ENCODE data around the gene YDJC. TPM values are rescaled to one million over a fixed set of nuclear protein-coding genes. Genes with fewer than 3 reads are reported as not detected.

The YDJC gene
- total and polyA plus RNA-seq, 2 of the 4 experiments (the other 2 are of a cell fraction) = 8.1 to 23.6 TPM

DNA sequence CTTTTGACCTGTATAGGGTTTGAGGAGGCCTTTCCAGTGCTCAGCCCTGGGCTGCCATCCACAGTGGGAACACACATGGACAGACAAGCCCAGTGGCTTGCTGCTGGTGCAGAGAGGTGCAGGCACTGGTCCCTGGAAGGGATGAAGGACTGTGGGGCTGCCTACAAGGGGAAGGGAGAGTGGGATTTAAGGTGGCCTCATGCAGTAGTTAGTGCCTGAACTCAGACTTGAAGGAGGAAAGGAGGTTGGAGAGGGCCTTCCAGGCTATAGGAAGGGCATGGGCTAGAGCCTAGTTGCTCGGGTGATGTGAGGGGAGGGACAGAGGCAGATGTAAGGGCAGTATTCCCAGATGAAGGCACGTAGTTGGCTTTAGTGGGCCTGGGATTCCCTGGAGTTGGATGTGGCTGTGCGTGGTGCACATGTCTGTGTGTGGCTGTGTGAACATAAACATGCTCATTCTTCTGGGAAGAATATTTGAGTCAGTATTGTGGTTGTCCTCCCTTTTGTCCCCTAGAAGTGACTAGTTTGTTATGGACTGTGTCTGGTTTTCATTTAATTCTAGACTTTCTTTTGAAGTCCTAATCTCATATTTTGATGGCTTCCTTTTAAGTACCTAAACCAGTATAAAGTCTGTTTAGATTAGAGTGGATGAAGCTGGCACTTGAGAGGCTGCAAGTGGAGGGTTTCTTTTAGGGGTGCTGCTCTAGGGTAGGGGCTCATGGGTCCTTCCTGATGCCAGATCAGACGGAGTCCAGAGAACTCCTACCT is 18.4 kb downstream of the YDJC start:
- no peak for ATAC-seq (ENCODE audit: low read depth)
- WGBS, 2 experiments (ENCODE audit: extremely low coverage in 2 of 2, insufficient read length in 1 of 2) = no CpG with 5 or more reads among the region's 4 CpGs
- H3K4me2 ChIP-seq (ENCODE audit: low read depth, low read length) = no peak overlapping the region
- intact Hi-C loops (cut with micrococcal nuclease) = no loop called here
- H3K27ac ChIP-seq (ENCODE audit: insufficient read depth, low read length) = no peak overlapping the region
- no peak overlapping the region for H4K91ac ChIP-seq (ENCODE audit: insufficient read depth, low read depth, low read length)
- no peak for DNase-seq
- H3K23ac ChIP-seq (ENCODE audit: low read depth, low read length) = no peak overlapping the region
- H2BK120ac ChIP-seq (ENCODE audit: low read depth, low read length) = no peak overlapping the region
- H3K18ac ChIP-seq (ENCODE audit: low read depth, low read length) = no peak overlapping the region
- no peak overlapping the region for H4K5ac ChIP-seq (ENCODE audit: low read depth, low read length)
- H3K9me3 ChIP-seq (ENCODE audit: control insufficient read depth, insufficient read depth, low read length) = no peaks in the 10 kb centered on the region
- POLR2A ChIA-PET (ENCODE audit: unreplicated experiment) = interaction anchor here (0.5 to 0.6 kb wide), 2 partner anchors 14 to 266 kb away, joined by 4 read pairs; no protein-coding TSS in a partner anchor
- CTCF ChIA-PET = no interaction called here
- no peak overlapping the region for H4K8ac ChIP-seq (ENCODE audit: low read depth in 2 of 2, low read length in 2 of 2)
- peaks cover 26% of the 10 kb centered on the region for H3K36me3 ChIP-seq (ENCODE audit: control insufficient read depth, insufficient read depth, low read length)
- dilution Hi-C loops (cut with HindIII; ENCODE audit: low sequenced_read_pairs, unreplicated experiment) = no loop called here
- H3K56ac ChIP-seq (ENCODE audit: extremely low read depth, insufficient read depth, low read length) = no peak overlapping the region
- peaks cover 28% of the 10 kb centered on the region for H3K9me1 ChIP-seq (ENCODE audit: insufficient read depth, low read length)
- H3K79me1 ChIP-seq (ENCODE audit: low read depth in 1 of 2, low read length in 2 of 2) = peaks cover 46 to 81% of the 10 kb centered on the region in 2 experiments
- H4K20me1 ChIP-seq (ENCODE audit: insufficient read depth, low read length) = peaks cover 90% of the 10 kb centered on the region
- H2BK5ac ChIP-seq (ENCODE audit: low read depth, low read length, poor library complexity, severe bottlenecking) = no peak overlapping the region
- no peak overlapping the region for H3K4me3 ChIP-seq (ENCODE audit: insufficient read depth, low read depth, low read length)
- no peak for TF ChIP-seq NFE2L2 (IDR thresholded peaks at IDR 0.05; ENCODE audit: low read depth, low read length)
- no peak for TF ChIP-seq FOS (IDR thresholded peaks at IDR 0.05; ENCODE audit: low read depth, low read length)
- TF ChIP-seq, protein P1, sequence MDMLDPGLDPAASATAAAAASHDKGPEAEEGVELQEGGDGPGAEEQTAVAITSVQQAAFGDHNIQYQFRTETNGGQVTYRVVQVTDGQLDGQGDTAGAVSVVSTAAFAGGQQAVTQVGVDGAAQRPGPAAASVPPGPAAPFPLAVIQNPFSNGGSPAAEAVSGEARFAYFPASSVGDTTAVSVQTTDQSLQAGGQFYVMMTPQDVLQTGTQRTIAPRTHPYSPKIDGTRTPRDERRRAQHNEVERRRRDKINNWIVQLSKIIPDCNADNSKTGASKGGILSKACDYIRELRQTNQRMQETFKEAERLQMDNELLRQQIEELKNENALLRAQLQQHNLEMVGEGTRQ (IDR thresholded peaks at IDR 0.05; ENCODE audit: low read depth, low read length) = no peak
- TF ChIP-seq RFX5 (IDR thresholded peaks at IDR 0.05; ENCODE audit: low read depth, low read length) = no peak
- no peak for TF ChIP-seq BHLHE40 (IDR thresholded peaks at IDR 0.05; ENCODE audit: low read depth, low read length)
- TF ChIP-seq MAZ (IDR thresholded peaks at IDR 0.05; ENCODE audit: borderline replicate concordance, low read depth, low read length) = no peak
- no peak for TF ChIP-seq RCOR1 (IDR thresholded peaks at IDR 0.05; ENCODE audit: insufficient replicate concordance, low read length)
- no peak for TF ChIP-seq MXI1 (IDR thresholded peaks at IDR 0.05; ENCODE audit: borderline replicate concordance, low read depth, low read length)
- no peak overlapping the region for H2BK20ac ChIP-seq (ENCODE audit: low read depth, low read length)
- H3K9ac ChIP-seq (ENCODE audit: low read depth, low read length) = no peak overlapping the region
- no peak overlapping the region for H3K14ac ChIP-seq (replicated peaks; ENCODE audit: low read depth, low read length)
- in situ Hi-C loops (cut with MboI; ENCODE audit: low sequenced_read_pairs) = no loop called here
- H3K4ac ChIP-seq (ENCODE audit: low read depth, low read length) = no peak overlapping the region
- H2BK15ac ChIP-seq (ENCODE audit: low read depth, low read length) = no peak overlapping the region
- peaks cover 6% of the 10 kb centered on the region; the same call in 1 of the 2 replicates for H3K4me1 ChIP-seq (ENCODE audit: control insufficient read depth, insufficient read depth, low read length)
- H3K27me3 ChIP-seq (ENCODE audit: control insufficient read depth, insufficient read depth, low read length) = no peaks in the 10 kb centered on the region
- no peak overlapping the region for H2AFZ ChIP-seq (replicated peaks; ENCODE audit: low read length, poor library complexity)
- BruUV-seq (replicated peaks) = no TSS peak
- no peak overlapping the region for H2AK5ac ChIP-seq (ENCODE audit: low read depth, low read length)
- H2AK9ac ChIP-seq (replicated peaks; ENCODE audit: low read depth, low read length, poor library complexity) = peak overlapping the region; percentile 57

Measured in IMR-90 (cell line).